ENCODE measurements around the gene NOTUM. TPM values are rescaled to one million over a fixed set of nuclear protein-coding genes. Genes with fewer than 3 reads are reported as not detected.

The NOTUM gene
- total and polyA plus RNA-seq, 8 donors = 0.37 to 3.8 (median 0.58) TPM; not detected in 3

- H3K9me3 ChIP-seq = no peaks in the 10 kb centered on the region
- H3K4me3 ChIP-seq = no peak overlapping the region
- H3K4me1 ChIP-seq = peaks cover 7 to 35% (median 27%) of the 10 kb centered on the region in 4 donors
- TF ChIP-seq, protein P1, sequence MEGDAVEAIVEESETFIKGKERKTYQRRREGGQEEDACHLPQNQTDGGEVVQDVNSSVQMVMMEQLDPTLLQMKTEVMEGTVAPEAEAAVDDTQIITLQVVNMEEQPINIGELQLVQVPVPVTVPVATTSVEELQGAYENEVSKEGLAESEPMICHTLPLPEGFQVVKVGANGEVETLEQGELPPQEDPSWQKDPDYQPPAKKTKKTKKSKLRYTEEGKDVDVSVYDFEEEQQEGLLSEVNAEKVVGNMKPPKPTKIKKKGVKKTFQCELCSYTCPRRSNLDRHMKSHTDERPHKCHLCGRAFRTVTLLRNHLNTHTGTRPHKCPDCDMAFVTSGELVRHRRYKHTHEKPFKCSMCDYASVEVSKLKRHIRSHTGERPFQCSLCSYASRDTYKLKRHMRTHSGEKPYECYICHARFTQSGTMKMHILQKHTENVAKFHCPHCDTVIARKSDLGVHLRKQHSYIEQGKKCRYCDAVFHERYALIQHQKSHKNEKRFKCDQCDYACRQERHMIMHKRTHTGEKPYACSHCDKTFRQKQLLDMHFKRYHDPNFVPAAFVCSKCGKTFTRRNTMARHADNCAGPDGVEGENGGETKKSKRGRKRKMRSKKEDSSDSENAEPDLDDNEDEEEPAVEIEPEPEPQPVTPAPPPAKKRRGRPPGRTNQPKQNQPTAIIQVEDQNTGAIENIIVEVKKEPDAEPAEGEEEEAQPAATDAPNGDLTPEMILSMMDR (IDR thresholded peaks at IDR 0.05) = no peak
- TF ChIP-seq POLR2A (IDR thresholded peaks at IDR 0.05) = no peak
- TF ChIP-seq EP300 (IDR thresholded peaks at IDR 0.05) = no peak
- no peak for TF ChIP-seq POLR2AphosphoS5 (IDR thresholded peaks at IDR 0.05)
- DNase-seq = peak in 1 of 2 donors; percentile 46
- H3K27me3 ChIP-seq = no peaks in the 10 kb centered on the region
- intact Hi-C loops (cut with DNase I; ENCODE audit: low total_unique reads) = no loop called here
- H3K27ac ChIP-seq = peak overlapping the region in 1 of 5 donors; percentile 41
- 46 to 71% (median 48%) methylated on average over 33 to 36 of the region's 36 CpGs for WGBS, 5 donors
- H3K36me3 ChIP-seq = peaks cover 0 to 30% (median 14%) of the 10 kb centered on the region in 4 donors
These were observed 39.2 kb upstream of the NOTUM start for GRCh38 chr17:81999976-82000802.

GRCh38 chr17:81999587-81999975 is 38.6 kb upstream of the NOTUM start:
- DNase-seq = peak in 1 of 2 donors; percentile 10
- H3K36me3 ChIP-seq = peaks cover 0 to 35% (median 17%) of the 10 kb centered on the region in 4 donors
- H3K4me3 ChIP-seq = no peak overlapping the region
- H3K4me1 ChIP-seq = peaks cover 7 to 40% (median 33%) of the 10 kb centered on the region in 4 donors
- WGBS, 5 donors = 69 to 77% (median 75%) methylated on average over 11 to 12 of the region's 12 CpGs
- H3K27ac ChIP-seq = peak overlapping the region in 1 of 5 donors; percentile 14
- TF ChIP-seq POLR2AphosphoS5 (IDR thresholded peaks at IDR 0.05) (no peak), EP300 (IDR thresholded peaks at IDR 0.05) (no peak), POLR2A (IDR thresholded peaks at IDR 0.05) (no peak)
- TF ChIP-seq, protein P1 (IDR thresholded peaks at IDR 0.05) = no peak
- no peaks in the 10 kb centered on the region for H3K27me3 ChIP-seq
- H3K9me3 ChIP-seq = no peaks in the 10 kb centered on the region
- intact Hi-C loops (cut with DNase I; ENCODE audit: low total_unique reads) = no loop called here

DNA sequence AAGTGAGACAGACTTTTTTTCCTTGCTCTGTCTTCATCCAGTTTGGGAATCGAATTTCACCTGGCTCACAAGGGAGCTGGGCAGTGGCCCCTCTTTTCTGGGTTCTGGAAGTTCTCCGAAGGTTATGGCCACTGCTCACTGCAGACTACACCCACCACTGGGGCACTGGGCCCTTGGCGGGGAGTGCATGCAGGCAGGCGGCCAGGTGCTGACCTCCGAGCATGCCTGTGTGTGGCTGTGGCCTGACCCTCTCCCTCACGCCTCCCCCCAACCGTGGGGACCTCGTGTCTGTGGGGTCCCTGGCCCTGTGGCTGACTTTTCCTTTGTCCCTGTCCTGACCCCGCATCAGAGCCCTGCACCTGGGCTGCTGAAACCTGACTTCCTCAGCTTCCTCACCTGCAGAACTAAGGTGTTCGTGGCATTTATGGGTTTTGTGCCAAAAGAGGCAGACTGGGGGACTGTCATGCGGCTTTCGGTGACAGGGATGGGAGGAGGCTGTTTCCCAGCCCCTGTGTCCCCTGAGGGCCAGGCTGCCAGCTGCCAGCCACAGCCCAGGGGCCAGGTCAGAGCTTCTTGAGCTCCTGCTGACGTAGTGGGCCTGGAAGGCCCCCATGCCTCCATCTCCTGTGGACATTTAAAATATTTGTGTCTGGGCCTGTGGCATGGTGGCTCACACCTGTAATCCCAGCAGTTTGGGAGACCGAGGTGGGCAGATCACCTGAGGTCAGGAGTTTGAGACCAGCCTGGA is 37.9 kb upstream of the NOTUM start:
- H3K9me3 ChIP-seq = no peaks in the 10 kb centered on the region
- peak overlapping the region in 1 of 5 donors; percentile 14 for H3K27ac ChIP-seq
- peaks cover 7 to 39% (median 37%) of the 10 kb centered on the region in 4 donors for H3K4me1 ChIP-seq
- TF ChIP-seq POLR2AphosphoS5 (IDR thresholded peaks at IDR 0.05) (no peak), POLR2A (IDR thresholded peaks at IDR 0.05) (no peak), EP300 (IDR thresholded peaks at IDR 0.05) (no peak)
- TF ChIP-seq, protein P1 (IDR thresholded peaks at IDR 0.05) = no peak
- intact Hi-C loops (cut with DNase I; ENCODE audit: low total_unique reads) = no loop called here
- DNase-seq = no peak
- no peak overlapping the region for H3K4me3 ChIP-seq
- no peaks in the 10 kb centered on the region for H3K27me3 ChIP-seq
- WGBS, 5 donors = 82 to 88% (median 85%) methylated on average over 13 to 14 of the region's 14 CpGs
- H3K36me3 ChIP-seq = peaks cover 0 to 42% (median 19%) of the 10 kb centered on the region in 4 donors

- 83 to 92% (median 87%) methylated on average over 7 of the region's 7 CpGs for whole genome bisulfite sequencing, 5 donors
- TF ChIP-seq POLR2AphosphoS5 (IDR thresholded peaks at IDR 0.05) (no peak), EP300 (IDR thresholded peaks at IDR 0.05) (no peak), POLR2A (IDR thresholded peaks at IDR 0.05) (no peak)
- TF ChIP-seq, protein P1 (IDR thresholded peaks at IDR 0.05) = no peak
- H3K4me1 ChIP-seq = peaks cover 1 to 40% (median 36%) of the 10 kb centered on the region in 4 donors
- no peaks in the 10 kb centered on the region for H3K27me3 ChIP-seq
- H3K9me3 ChIP-seq = no peaks in the 10 kb centered on the region
- no peak overlapping the region for H3K4me3 ChIP-seq
- DNase-seq = no peak
- peaks cover 0 to 47% (median 19%) of the 10 kb centered on the region in 4 donors for H3K36me3 ChIP-seq
- intact Hi-C loops (cut with DNase I; ENCODE audit: low total_unique reads) = no loop called here
- no peak overlapping the region for H3K27ac ChIP-seq
These were observed 37.2 kb upstream of the NOTUM start for GRCh38 chr17:81998212-81998611.
